HCT116 (cell line): ENCODE results near the gene ZSWIM8. TPM values are rescaled to one million over a fixed set of nuclear protein-coding genes. Genes with fewer than 3 reads are reported as not detected.

Experiments used
- ATAC-seq: fragments of 200-7000 bp; cut with Tn5 transposase; 2 replicates; pipeline ENCODE4 v1.9.1; 2020; ENCODE audit warnings: mild to moderate bottlenecking, moderate library complexity
- BruUV-seq: library from RNA; stranded (reverse); fragments of 400-500 nt; replicated peaks from 2 replicates; lab custom pipeline; 2021; lab: Mats Ljungman, UMichigan
- CTCF ChIA-PET: fragments of 300-600 bp; sonication (Branson Sonifier 250); formaldehyde crosslinking; loops from one replicate; lab custom pipeline; 2021; ENCODE audit warnings: antibody characterized with exemption; lab: Charles Lee
- POLR2A ChIA-PET: fragments of 300-600, 350-600 bp; sonication (Branson Sonifier 250); formaldehyde crosslinking; loops from one replicate; lab custom pipeline; 2021; ENCODE audit warnings: antibody characterized with exemption; lab: Charles Lee
- RAD21 ChIA-PET, 2 experiments: fragments of 300-600 bp; sonication (Branson Sonifier 250); formaldehyde crosslinking; loops; one replicate each; lab custom pipeline; 2023; ENCODE audit warnings: low total read pairs in 2 of 2; ENCODE audit not compliant: uncharacterized antibody in 2 of 2, unreplicated experiment in 2 of 2, low non-redundant PET in 1 of 2; lab: Charles Lee
- DNase-seq: peaks from one replicate; pipeline ENCODE4 v3.0.0-alpha.2; 2010; ENCODE audit warnings: low read depth, low spot score
- H2AFZ ChIP-seq: fragments of 200-600 bp; shearing (Covaris generic), sonication (generic); 2 replicates; pipeline ENCODE4 v1.6.1; 2017; ENCODE audit warnings: low read depth, mixed run types, mixed read lengths, antibody characterized with exemption, low read length; ENCODE audit not compliant: poor library complexity, severe bottlenecking
- H3K27ac ChIP-seq: 2 replicates; pipeline ENCODE4 v1.5.1; 2012; ENCODE audit warnings: low read depth, low read length
- H3K27me3 ChIP-seq: fragments of 200-600 bp; sonication (generic); 2 replicates; pipeline ENCODE4 v1.6.1; 2016; ENCODE audit warnings: mixed run types, low read length, mixed read lengths; ENCODE audit not compliant: insufficient read depth
- H3K36me3 ChIP-seq, 2 experiments: fragments of 200-500 bp in 1 of 2; fragments of 200-600 bp in 1 of 2; sonication (Bioruptor generic) in 1 of 2; sonication (generic) in 1 of 2; 2 replicates each; pipeline versions ENCODE4 v1.5.1 to v1.6.1; 2014 to 2016; ENCODE audit warnings: low read length in 2 of 2, inconsistent platforms in 1 of 2, mixed read lengths in 1 of 2, mixed run types in 1 of 2; ENCODE audit not compliant: insufficient read depth in 2 of 2, control insufficient read depth in 1 of 2
- H3K4me1 ChIP-seq, 2 experiments: fragments of 200-600 bp in 1 of 2; sonication (generic) in 1 of 2; 2 replicates each; pipeline versions ENCODE4 v1.5.1 to v1.6.1; 2012 to 2017; ENCODE audit warnings: low read length in 2 of 2, inconsistent platforms in 1 of 2, mild to moderate bottlenecking in 1 of 2, mixed read lengths in 1 of 2, mixed run types in 1 of 2, moderate library complexity in 1 of 2; ENCODE audit not compliant: insufficient read depth in 2 of 2, control insufficient read depth in 1 of 2
- H3K4me2 ChIP-seq: fragments of 200-600 bp; sonication (generic); 2 replicates; pipeline ENCODE4 v1.6.1; 2017; ENCODE audit warnings: mixed run types, low read length, mixed read lengths
- H3K4me3 ChIP-seq, 2 experiments: fragments of 200-600 bp in 1 of 2; sonication (generic) in 1 of 2; replicated peaks in 1 of 2; 2 replicates each; pipeline ENCODE4 v1.5.1; 2011 to 2016; ENCODE audit warnings: low read length in 2 of 2, control low read depth in 1 of 2, low read depth in 1 of 2, mild to moderate bottlenecking in 1 of 2, mixed read lengths in 1 of 2, mixed run types in 1 of 2
- H3K79me2 ChIP-seq: fragments of 200-600 bp; sonication (generic); 2 replicates; pipeline ENCODE4 v1.6.1; 2017; ENCODE audit warnings: mild to moderate bottlenecking, mixed run types, low read length, moderate library complexity, mixed read lengths; ENCODE audit not compliant: insufficient read depth
- H3K9ac ChIP-seq: fragments of 200-600 bp; sonication (generic); 2 replicates; pipeline ENCODE4 v1.6.1; 2016; ENCODE audit warnings: low read length, mixed read lengths
- H3K9me2 ChIP-seq: fragments of 200-600 bp; sonication (generic), shearing (Covaris generic); 2 replicates; pipeline ENCODE4 v1.6.1; 2017; ENCODE audit warnings: mixed run types, mild to moderate bottlenecking, moderate library complexity; ENCODE audit not compliant: insufficient read depth
- H3K9me3 ChIP-seq, 2 experiments: fragments of 200-500 bp in 1 of 2; fragments of 200-600 bp in 1 of 2; sonication (Bioruptor generic) in 1 of 2; sonication (generic) in 1 of 2; 2 replicates each; pipeline ENCODE4 v1.6.1; 2014 to 2017; ENCODE audit warnings: low read length in 2 of 2, mixed read lengths in 2 of 2, inconsistent platforms in 1 of 2, low read depth in 1 of 2, mild to moderate bottlenecking in 1 of 2, mixed run types in 1 of 2, moderate library complexity in 1 of 2; ENCODE audit not compliant: control insufficient read depth in 1 of 2, insufficient read depth in 1 of 2
- H4K20me1 ChIP-seq: fragments of 200-600 bp; sonication (generic), shearing (Covaris generic); 2 replicates; pipeline ENCODE4 v1.6.1; 2017; ENCODE audit warnings: mixed run types, mild to moderate bottlenecking, moderate library complexity; ENCODE audit not compliant: insufficient read depth
- ATF3 ChIP-seq: IDR thresholded peaks from 2 replicates; pipeline ENCODE4 v1.6.1; 2012
- CBX3 ChIP-seq: IDR thresholded peaks from 2 replicates; pipeline ENCODE4 v1.6.1; 2012; ENCODE audit warnings: low read depth
- CTCF ChIP-seq, 3 experiments: fragments of 200-600 bp in 1 of 3; sonication (generic) in 1 of 3; IDR thresholded peaks in 2 of 3; conservative IDR thresholded peaks in 1 of 3; 2 replicates each; pipeline ENCODE4 v1.5.1; 2012 to 2017; ENCODE audit warnings: low read depth in 2 of 3, low read length in 2 of 3, antibody characterized with exemption in 1 of 3, borderline replicate concordance in 1 of 3, control low read depth in 1 of 3, mild to moderate bottlenecking in 1 of 3, mixed read lengths in 1 of 3, mixed run types in 1 of 3, moderate library complexity in 1 of 3; ENCODE audit not compliant: insufficient read depth in 1 of 3
- ELF1 ChIP-seq: IDR thresholded peaks from 2 replicates; pipeline ENCODE4 v1.6.1; 2012; ENCODE audit warnings: low read depth, borderline replicate concordance
- EZH2 ChIP-seq: fragments of 200-600 bp; sonication (generic); IDR thresholded peaks from 2 replicates; pipeline ENCODE4 v1.6.1; 2017; ENCODE audit warnings: antibody characterized with exemption, mixed run types
- EZH2phosphoT487 ChIP-seq: fragments of 200-600 bp; IDR thresholded peaks from 2 replicates; pipeline ENCODE4 v1.6.1; 2018; ENCODE audit warnings: antibody characterized with exemption, borderline replicate concordance
- JUND ChIP-seq: IDR thresholded peaks from 2 replicates; pipeline ENCODE4 v1.6.1; 2012
- MAX ChIP-seq: IDR thresholded peaks from 2 replicates; pipeline ENCODE4 v1.6.1; 2012
- POLR2AphosphoS5 ChIP-seq: IDR thresholded peaks from 2 replicates; pipeline ENCODE4 v1.6.1; 2011; ENCODE audit warnings: mild to moderate bottlenecking, low read depth, low read length, moderate library complexity
- RAD21 ChIP-seq: IDR thresholded peaks from 2 replicates; pipeline ENCODE4 v1.6.1; 2012; ENCODE audit warnings: low read depth, mild to moderate bottlenecking
- REST ChIP-seq: IDR thresholded peaks from 2 replicates; pipeline ENCODE4 v1.6.1; 2012; ENCODE audit warnings: low read depth
- ZFX ChIP-seq: fragments of 450-650 bp; IDR thresholded peaks from 2 replicates; pipeline ENCODE4 v1.6.1; 2017
- ZNF274 ChIP-seq: fragments of 200-500 bp; sonication (Bioruptor generic); IDR thresholded peaks from 2 replicates; pipeline ENCODE4 v1.6.1; 2014; ENCODE audit warnings: mild to moderate bottlenecking, low read depth, low read length, inconsistent platforms
- intact Hi-C: fragments of 100-400 bp; cut with micrococcal nuclease; formaldehyde crosslinking; loops from 2 replicates; pipeline ENCODE4 v1.10.0; 2022
- total RNA-seq: library from RNA; stranded (reverse); gene quantifications from one replicate; pipeline ENCODE4 v1.2.1, GENCODE V29; 2021; ENCODE audit not compliant: unreplicated experiment

The ZSWIM8 gene
- total RNA-seq, 1 experiment from 2014 or later, result 49.9 TPM

- BruUV-seq, result no TSS peak
- CTCF ChIA-PET, result interaction anchor here (0.6 to 2.3 kb wide), 5 partner anchors 29 to 202 kb away, joined by 3 to 17 read pairs (median 3); no protein-coding TSS in a partner anchor
- no peaks in the 10 kb centered on the region for H3K27me3 ChIP-seq
- no peak overlapping the region for H3K27ac ChIP-seq
- no peaks in the 10 kb centered on the region for H3K79me2 ChIP-seq
- no peak for ATAC-seq
- H3K9ac ChIP-seq, result no peak overlapping the region
- RAD21 ChIA-PET, result no interaction called here
- DNase-seq, result no peak
- no peak overlapping the region for H2AFZ ChIP-seq
- intact Hi-C loops, result no loop called here
- no peaks in the 10 kb centered on the region for H4K20me1 ChIP-seq
- POLR2A ChIA-PET, result interaction anchor here (0.9 kb wide), 1 partner anchor 29 kb away, joined by 4 read pairs; no protein-coding TSS in a partner anchor
- no peak for TF ChIP-seq ZFX
- TF ChIP-seq, all 23 proteins: peak for 0
- H3K4me1 ChIP-seq, result no peaks in the 10 kb centered on the region
- H3K4me3 ChIP-seq, result no peak overlapping the region
- no peaks in the 10 kb centered on the region for H3K9me3 ChIP-seq
- peaks cover 20 to 37% of the 10 kb centered on the region in 2 experiments; a peak in 3 of 4 replicates for H3K36me3 ChIP-seq
- no peak overlapping the region for H3K4me2 ChIP-seq
- H3K9me2 ChIP-seq, result no peaks in the 10 kb centered on the region
Observed at GRCh38 chr10:73850211-73850610, 64.8 kb downstream of the ZSWIM8 start.

- CTCF ChIA-PET, result interaction anchor here (0.6 to 2.3 kb wide), 2 partner anchors 29 to 115 kb away, joined by 3 to 17 read pairs; no protein-coding TSS in a partner anchor
- H3K79me2 ChIP-seq, result no peaks in the 10 kb centered on the region
- intact Hi-C loops, result no loop called here
- no peak for TF ChIP-seq CBX3
- TF ChIP-seq POLR2AphosphoS5, result no peak
- TF ChIP-seq ATF3, result no peak
- no peak for TF ChIP-seq ZFX
- no peak for TF ChIP-seq ZNF274
- no peak for TF ChIP-seq EZH2
- TF ChIP-seq REST, result no peak
- no peak for TF ChIP-seq EZH2phosphoT487
- no peak for TF ChIP-seq CTCF (IDR thresholded peaks at IDR 0.05 in 2 of 3, conservative IDR thresholded peaks at IDR 0.05 in 1 of 3; ENCODE audit: borderline replicate concordance in 1 of 3, insufficient read depth in 1 of 3, low read depth in 2 of 3, low read length in 2 of 3)
- no peak for TF ChIP-seq JUND
- TF ChIP-seq MAX, result no peak
- TF ChIP-seq ELF1, result no peak
- TF ChIP-seq RAD21, result no peak
Observed at GRCh38 chr10:73850863-73851461, 65.6 kb downstream of the ZSWIM8 start.

More at GRCh38 chr10:73850863-73851461, 65.6 kb downstream of the ZSWIM8 start:
- BruUV-seq, result no TSS peak
- H3K36me3 ChIP-seq, result peaks cover 20 to 35% of the 10 kb centered on the region in 2 experiments; a peak in 3 of 4 replicates
- no peak overlapping the region for H3K27ac ChIP-seq
- no peak overlapping the region for H2AFZ ChIP-seq
- no peak overlapping the region for H3K4me2 ChIP-seq
- H3K9ac ChIP-seq, result no peak overlapping the region
- H4K20me1 ChIP-seq, result no peaks in the 10 kb centered on the region
- ATAC-seq, result no peak
- H3K9me3 ChIP-seq, result no peaks in the 10 kb centered on the region
- H3K9me2 ChIP-seq, result no peaks in the 10 kb centered on the region
- no peaks in the 10 kb centered on the region for H3K4me1 ChIP-seq
- ChIA-PET RAD21 (interaction anchor here in 1 of 2 experiments (1.4 kb wide), 1 partner anchor 29 kb away, joined by 4 read pairs; no protein-coding TSS in a partner anchor), POLR2A (no interaction called here)
- H3K27me3 ChIP-seq, result no peaks in the 10 kb centered on the region
- DNase-seq, result no peak
- no peak overlapping the region for H3K4me3 ChIP-seq
